HT-29 (cell line): ENCODE results near the gene C17orf58. TPM values are rescaled to one million over a fixed set of nuclear protein-coding genes. Genes with fewer than 3 reads are reported as not detected.
"Not testable (repeated sequence)": the region's sequence is repeated elsewhere in the genome, so short reads cannot be mapped to it uniquely, and the experiment has no call there.

Experiments used
- DNase-seq: peaks from one replicate; pipeline ENCODE4 v3.0.0-alpha.2; 2015; ENCODE audit warnings: low spot score
- small RNA-seq: library from RNA; depleted of rRNA; stranded (forward); fragments of <200 nt; gene quantifications from one replicate; pipeline ENCODE3, GENCODE V24; 2014
- total RNA-seq: library from RNA; depleted of rRNA; stranded (reverse); fragments of >200 nt; shearing (Covaris generic); gene quantifications from 2 replicates; pipeline ENCODE4 v1.2.3, GENCODE V29; 2014; rRNA removed

C17orf58 gene
- total RNA-seq, 1 experiment from 2014 or later, result 40.7 TPM

DNA sequence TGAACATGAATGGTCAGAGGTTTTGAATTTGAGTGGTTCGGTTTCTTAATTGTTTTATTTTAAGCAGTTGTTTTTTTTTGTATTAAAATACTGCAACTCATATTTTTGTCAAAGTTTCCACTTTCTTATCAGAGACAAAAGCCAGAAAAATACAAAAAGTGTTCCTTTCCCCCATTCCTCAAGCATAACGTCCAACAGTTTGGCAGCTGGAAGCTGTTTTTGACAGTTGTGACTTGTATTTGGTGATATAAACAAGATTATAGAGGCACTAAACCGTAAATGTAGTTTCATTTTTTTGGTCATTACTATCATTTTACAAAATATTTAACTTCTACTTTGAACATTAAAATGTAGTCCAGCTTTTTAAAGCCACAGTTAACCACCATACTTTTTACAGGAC is 36.0 kb downstream of the C17orf58 start:
- DNase-seq, result not testable (repeated sequence)

DNA sequence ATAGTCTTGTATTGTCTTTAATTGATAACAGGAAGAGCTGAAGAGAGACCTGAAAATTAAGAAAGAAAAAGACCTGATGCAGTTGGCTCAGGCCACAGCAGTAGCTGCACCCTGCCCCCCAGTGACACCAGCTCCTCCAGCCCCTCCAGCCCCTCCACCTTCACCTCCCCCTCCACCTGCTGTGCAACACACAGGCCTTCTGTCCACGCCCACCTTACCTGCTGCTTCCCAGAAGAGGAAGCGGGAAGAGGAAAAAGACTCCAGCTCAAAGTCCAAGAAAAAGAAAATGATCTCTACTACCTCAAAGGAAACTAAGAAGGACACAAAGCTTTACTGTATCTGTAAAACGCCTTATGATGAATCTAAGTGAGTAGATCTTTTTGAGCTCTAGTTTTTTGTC is 36.8 kb downstream of the C17orf58 start:
- peak; percentile 74 for DNase-seq

DNA sequence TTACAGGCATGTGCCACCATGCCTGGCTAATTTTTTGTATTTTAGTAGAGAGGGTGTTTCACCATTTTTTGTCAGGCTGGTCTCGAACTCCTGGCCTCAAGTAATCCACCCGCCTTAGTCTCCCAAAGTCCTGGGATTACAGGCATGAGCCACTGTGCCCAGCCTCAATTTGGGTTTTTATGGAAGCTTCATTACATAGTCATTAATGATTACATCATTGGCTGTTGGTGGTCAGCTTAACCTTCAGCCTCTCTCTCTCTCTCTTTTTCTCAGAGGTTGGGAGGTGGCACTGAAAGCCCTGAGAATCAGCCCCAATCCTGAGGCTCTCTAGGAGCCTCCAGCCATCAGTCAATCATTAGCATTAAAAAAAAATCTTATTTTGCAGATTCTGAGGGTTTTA is 45.3 kb downstream of the C17orf58 start:
- no peak for DNase-seq

DNA sequence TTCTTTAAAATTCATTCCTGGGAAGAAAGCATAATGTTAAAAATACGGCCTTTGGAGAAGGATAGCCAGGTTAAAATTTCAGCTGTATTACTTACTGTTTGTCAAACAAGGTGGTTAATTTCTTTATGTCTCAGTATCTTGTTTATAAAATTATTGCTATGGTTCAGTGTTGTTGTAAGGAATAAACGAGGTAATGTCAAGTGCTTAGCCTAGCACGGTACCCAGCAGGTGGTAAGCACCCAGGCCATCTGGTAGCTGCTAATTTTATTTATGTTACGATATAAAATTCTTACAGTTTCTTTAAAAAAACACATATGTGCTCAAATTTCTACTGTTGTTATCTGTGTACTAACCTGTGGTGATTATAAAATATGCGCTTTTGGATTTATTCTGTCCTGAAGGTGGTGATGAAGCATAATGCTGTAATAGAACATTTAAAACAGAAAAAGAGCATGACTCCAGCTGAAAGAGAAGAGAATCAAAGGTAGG is 48.9 kb downstream of the C17orf58 start:
- no peak for DNase-seq

DNA sequence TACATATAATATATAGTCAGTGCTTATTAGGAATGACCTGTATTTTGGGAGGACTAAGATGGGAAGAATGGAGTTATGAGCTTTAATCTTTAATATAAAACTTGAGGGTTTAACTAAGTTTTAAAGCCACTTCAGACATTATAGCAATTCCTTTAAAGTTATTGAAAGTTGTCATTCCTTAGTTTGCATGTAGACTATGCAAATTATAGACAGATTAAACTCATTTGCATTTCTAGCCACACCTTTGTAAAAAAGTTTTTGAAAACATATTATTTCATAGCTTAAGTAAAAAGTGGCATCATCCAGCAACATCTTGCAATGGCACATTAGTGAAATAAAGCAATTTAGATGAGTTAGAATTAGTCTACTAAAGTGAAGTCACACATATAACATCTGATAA is 49.8 kb downstream of the C17orf58 start:
- DNase-seq, result no peak

DNA sequence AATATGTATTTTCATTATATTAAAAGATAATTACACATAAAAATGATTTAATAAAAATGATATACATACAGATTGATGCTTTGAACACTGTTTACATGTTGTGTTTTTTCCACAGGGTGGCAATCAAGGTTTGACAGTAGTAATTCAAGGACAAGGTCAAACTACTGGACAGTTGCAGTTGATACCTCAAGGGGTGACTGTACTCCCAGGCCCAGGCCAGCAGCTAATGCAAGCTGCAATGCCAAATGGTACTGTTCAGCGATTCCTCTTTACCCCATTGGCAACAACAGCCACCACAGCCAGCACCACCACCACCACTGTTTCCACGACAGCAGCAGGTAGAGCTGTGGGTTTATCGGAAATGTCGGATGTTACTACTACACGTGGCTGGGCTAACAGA is 52.2 kb downstream of the C17orf58 start:
- no peak for DNase-seq

DNA sequence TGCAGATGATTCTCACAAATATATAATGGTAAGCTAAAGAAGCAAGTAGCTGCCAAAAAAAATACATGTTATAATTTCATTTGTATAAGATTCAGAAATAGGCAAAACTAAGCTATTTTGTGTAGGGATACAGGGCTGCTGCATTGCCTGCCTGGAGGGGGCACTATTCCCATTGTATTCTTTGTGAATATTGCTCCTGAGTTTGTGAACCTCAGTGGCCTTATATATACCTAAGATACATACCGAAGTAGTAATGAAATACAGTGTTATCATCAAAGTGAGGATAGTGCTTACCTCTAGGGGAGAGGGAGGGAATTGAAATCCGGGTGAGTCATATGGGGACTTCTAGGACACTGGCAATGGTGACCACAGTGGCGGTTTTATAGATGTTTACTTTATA is 53.5 kb downstream of the C17orf58 start:
- peak; percentile 33 for DNase-seq

Small RNA genes lying within 50 kb of the gene (small RNA-seq; reads per million reads assigned to genes)
- gene RN7SL622P, result not detected

Other genes starting within 250 kb of the C17orf58 start
- gene BPTF, start 171.0 kb downstream of the C17orf58 start, total RNA-seq, result 65.2 and 70.6 TPM in 2 replicates
- 148 and 150 TPM in 2 replicates for gene KPNA2, start 39.3 kb upstream of the C17orf58 start, total RNA-seq